Measurements from ENCODE around the gene NOP14.

Gene NOP14

GRCh38 chr4:2944586-2945526 lies 18.4 kb downstream of the NOP14 start:
- H3K36me3 ChIP-seq, result peaks cover 96% of the 10 kb centered on the region
- no peak overlapping the region for H3K27ac ChIP-seq

GRCh38 chr4:2944091-2944482 lies 19.1 kb downstream of the NOP14 start:
- no peak overlapping the region for H3K27ac ChIP-seq
- TF ChIP-seq CTCF (IDR thresholded peaks at IDR 0.05; ENCODE audit: low read depth, low read length), result no peak
- H3K4me3 ChIP-seq (ENCODE audit: low read depth, low read length), result no peak overlapping the region
- no peaks in the 10 kb centered on the region for H3K9me3 ChIP-seq (ENCODE audit: severe bottlenecking)
- DNase-seq, result no peak
- H3K36me3 ChIP-seq, result peaks cover 96% of the 10 kb centered on the region
- H3K27me3 ChIP-seq (ENCODE audit: insufficient read depth, low read depth, severe bottlenecking), result no peaks in the 10 kb centered on the region

More at GRCh38 chr4:2944586-2945526, 18.4 kb downstream of the NOP14 start:
- no peak for DNase-seq
- no peak for TF ChIP-seq CTCF (IDR thresholded peaks at IDR 0.05; ENCODE audit: low read depth, low read length)
- Histone ChIP-seq H3K27me3 (ENCODE audit: insufficient read depth, low read depth, severe bottlenecking) (no peaks in the 10 kb centered on the region), H3K4me3 (ENCODE audit: low read depth, low read length) (no peak overlapping the region), H3K9me3 (ENCODE audit: severe bottlenecking) (no peaks in the 10 kb centered on the region)

GRCh38 chr4:2943364-2944090 lies 19.7 kb downstream of the NOP14 start:
- Histone ChIP-seq H3K27ac (no peak overlapping the region), H3K9me3 (ENCODE audit: severe bottlenecking) (no peaks in the 10 kb centered on the region), H3K4me3 (ENCODE audit: low read depth, low read length) (no peak overlapping the region), H3K27me3 (ENCODE audit: insufficient read depth, low read depth, severe bottlenecking) (no peaks in the 10 kb centered on the region), H3K36me3 (peaks cover 96% of the 10 kb centered on the region)
- no peak for TF ChIP-seq CTCF (IDR thresholded peaks at IDR 0.05; ENCODE audit: low read depth, low read length)
- DNase-seq, result no peak

GRCh38 chr4:2942532-2943363 lies 20.5 kb downstream of the NOP14 start:
- Histone ChIP-seq H3K9me3 (ENCODE audit: severe bottlenecking) (no peaks in the 10 kb centered on the region), H3K4me3 (ENCODE audit: low read depth, low read length) (no peak overlapping the region), H3K27me3 (ENCODE audit: insufficient read depth, low read depth, severe bottlenecking) (no peaks in the 10 kb centered on the region), H3K27ac (no peak overlapping the region), H3K36me3 (peaks cover 96% of the 10 kb centered on the region)
- TF ChIP-seq CTCF (IDR thresholded peaks at IDR 0.05; ENCODE audit: low read depth, low read length), result no peak
- DNase-seq, result no peak

- no peak for DNase-seq
- H3K4me3 ChIP-seq (ENCODE audit: low read depth, low read length), result no peak overlapping the region
- H3K36me3 ChIP-seq, result peaks cover 93% of the 10 kb centered on the region
- no peaks in the 10 kb centered on the region for H3K9me3 ChIP-seq (ENCODE audit: severe bottlenecking)
- H3K27me3 ChIP-seq (ENCODE audit: insufficient read depth, low read depth, severe bottlenecking), result no peaks in the 10 kb centered on the region
- H3K27ac ChIP-seq, result no peak overlapping the region
- no peak for TF ChIP-seq CTCF (IDR thresholded peaks at IDR 0.05; ENCODE audit: low read depth, low read length)
Measured at GRCh38 chr4:2942037-2942531, 21.1 kb downstream of the NOP14 start.

Measured in WERI-Rb-1 (cell line).